Dendritic cell treated with granulocyte-macrophage colony-stimulating factor and Interleukin-4, amounts not matched to agents 40 ng/mL and 50 ng/mL, for 4 days (primary cell): ENCODE results near the gene HMCN1.
"Not testable (repeated sequence)": the region's sequence is repeated elsewhere in the genome, so short reads cannot be mapped to it uniquely, and the experiment has no call there.

Experiments used
- H3K27ac Mint-ChIP-seq: one replicate; pipeline ENCODE4 v1.8.0; 2022; ENCODE audit warnings: mild to moderate bottlenecking, mixed read lengths
- H3K27me3 Mint-ChIP-seq: one replicate; pipeline ENCODE4 v1.8.0; 2022; ENCODE audit warnings: mild to moderate bottlenecking, mixed read lengths
- H3K36me3 Mint-ChIP-seq: one replicate; pipeline ENCODE4 v1.8.0; 2022; ENCODE audit warnings: low read depth, mixed read lengths
- H3K4me1 Mint-ChIP-seq: one replicate; pipeline ENCODE4 v1.8.0; 2022; ENCODE audit warnings: low read depth, mixed read lengths
- H3K4me3 Mint-ChIP-seq: one replicate; pipeline ENCODE4 v1.8.0; 2022; ENCODE audit warnings: mild to moderate bottlenecking, moderate library complexity, mixed read lengths
- H3K9me3 Mint-ChIP-seq: one replicate; pipeline ENCODE4 v1.8.0; 2022; ENCODE audit warnings: mixed read lengths
- intact Hi-C: fragments of 100-400 bp; cut with micrococcal nuclease; formaldehyde crosslinking; loops from one replicate; pipeline ENCODE4 v1.15.0; 2022

Gene HMCN1

DNA sequence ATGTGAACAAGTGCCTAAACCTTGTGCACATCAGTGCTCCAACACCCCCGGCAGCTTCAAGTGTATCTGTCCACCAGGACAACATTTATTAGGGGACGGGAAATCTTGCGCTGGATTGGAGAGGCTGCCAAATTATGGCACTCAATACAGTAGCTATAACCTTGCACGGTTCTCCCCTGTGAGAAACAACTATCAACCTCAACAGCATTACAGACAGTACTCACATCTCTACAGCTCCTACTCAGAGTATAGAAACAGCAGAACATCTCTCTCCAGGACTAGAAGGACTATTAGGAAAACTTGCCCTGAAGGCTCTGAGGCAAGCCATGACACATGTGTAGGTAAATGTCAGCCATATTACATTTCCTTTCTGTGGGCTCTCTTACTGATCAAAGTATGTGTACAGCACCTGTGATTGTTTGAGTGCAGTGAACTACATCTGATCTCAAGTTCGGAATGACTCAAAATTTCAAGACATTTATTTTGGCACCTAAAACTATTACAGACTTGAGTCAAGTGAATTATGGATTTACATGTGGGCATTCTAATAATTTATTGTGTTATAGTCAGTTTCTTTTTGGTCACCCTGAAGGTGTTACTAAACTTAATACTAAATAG lies 444.3 kb downstream of the HMCN1 start:
- no peaks in the 10 kb centered on the region for H3K9me3 Mint-ChIP-seq
- no peak overlapping the region for H3K4me3 Mint-ChIP-seq
- intact Hi-C loops = no loop called here
- no peak overlapping the region for H3K27ac Mint-ChIP-seq
- H3K36me3 Mint-ChIP-seq = no peaks in the 10 kb centered on the region
- H3K27me3 Mint-ChIP-seq = no peaks in the 10 kb centered on the region
- no peaks in the 10 kb centered on the region for H3K4me1 Mint-ChIP-seq

DNA sequence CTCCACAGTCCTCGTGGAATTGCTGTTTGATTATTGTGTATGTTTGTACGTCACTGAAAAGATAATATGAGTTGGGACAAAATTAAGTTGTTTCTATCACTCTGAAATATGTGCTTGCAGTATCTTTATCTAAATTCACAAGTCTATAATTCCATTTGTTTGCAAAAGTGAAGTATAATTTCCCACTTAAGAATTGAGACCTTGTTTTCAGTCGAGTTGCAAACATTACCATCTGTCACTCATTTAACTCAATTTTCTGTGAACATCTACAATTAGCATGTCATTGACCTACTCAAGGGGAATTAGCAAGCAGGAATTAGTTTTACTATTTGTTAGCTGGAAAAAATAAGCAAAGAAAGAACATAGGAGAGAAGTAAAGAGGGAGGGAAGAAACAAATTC lies 445.0 kb downstream of the HMCN1 start:
- H3K4me1 Mint-ChIP-seq = no peaks in the 10 kb centered on the region
- no peaks in the 10 kb centered on the region for H3K9me3 Mint-ChIP-seq
- no peaks in the 10 kb centered on the region for H3K27me3 Mint-ChIP-seq
- no peaks in the 10 kb centered on the region for H3K36me3 Mint-ChIP-seq
- no peak overlapping the region for H3K27ac Mint-ChIP-seq
- intact Hi-C loops = no loop called here
- no peak overlapping the region for H3K4me3 Mint-ChIP-seq

DNA sequence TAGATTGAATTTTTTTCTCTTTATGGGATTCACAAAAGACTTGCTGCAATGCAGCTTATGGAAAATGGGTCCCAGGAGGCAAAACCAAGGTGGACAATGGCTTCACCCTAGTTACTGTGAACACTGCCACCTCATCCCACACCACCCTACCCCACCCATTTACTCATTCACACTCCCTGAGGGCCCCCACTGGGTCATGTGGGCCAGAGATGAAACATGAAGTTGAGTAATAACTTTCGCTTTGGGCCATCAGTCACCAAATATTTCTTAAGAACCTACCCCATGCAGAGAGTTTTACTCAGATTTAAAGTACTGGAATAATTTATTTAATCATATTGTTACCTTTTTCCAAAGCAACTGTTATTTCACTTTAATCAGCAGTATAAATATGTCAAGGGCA lies 449.0 kb downstream of the HMCN1 start:
- H3K9me3 Mint-ChIP-seq = no peaks in the 10 kb centered on the region
- no peak overlapping the region for H3K4me3 Mint-ChIP-seq
- no peaks in the 10 kb centered on the region for H3K36me3 Mint-ChIP-seq
- H3K4me1 Mint-ChIP-seq = no peaks in the 10 kb centered on the region
- H3K27me3 Mint-ChIP-seq = no peaks in the 10 kb centered on the region
- intact Hi-C loops = no loop called here
- no peak overlapping the region for H3K27ac Mint-ChIP-seq

DNA sequence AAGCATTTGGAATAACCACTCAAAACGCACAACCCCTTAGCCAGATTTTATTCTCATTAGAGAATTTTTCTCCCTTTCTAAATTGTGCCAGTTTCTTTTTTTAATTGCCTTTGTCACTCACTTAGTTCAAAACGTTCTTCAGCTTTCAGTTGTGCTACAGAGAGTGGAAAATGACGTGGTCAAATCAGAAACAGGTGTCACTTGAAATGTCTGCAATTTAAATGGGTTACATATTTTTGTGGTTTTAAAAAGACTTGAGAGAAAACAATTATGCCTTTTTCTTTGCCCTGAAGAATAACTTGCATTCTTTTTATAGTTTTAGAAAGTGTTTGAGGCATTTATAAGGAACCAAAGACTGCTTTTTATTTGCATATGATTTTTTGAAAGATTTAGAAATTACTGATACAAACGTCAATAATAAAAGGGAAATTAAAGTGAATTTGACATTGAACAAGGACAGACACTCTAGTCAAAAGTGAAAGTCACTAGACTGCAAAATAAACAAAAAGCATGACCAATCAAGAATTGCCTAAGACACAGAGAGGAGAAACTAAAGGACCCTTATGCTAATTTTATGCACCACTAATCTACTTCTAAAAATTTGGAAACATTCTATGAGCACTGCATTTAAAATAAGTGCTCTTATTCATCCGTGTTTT lies 449.9 kb downstream of the HMCN1 start:
- Mint-ChIP-seq H3K4me3 (no peak overlapping the region), H3K4me1 (no peaks in the 10 kb centered on the region), H3K9me3 (no peaks in the 10 kb centered on the region), H3K27ac (no peak overlapping the region), H3K27me3 (no peaks in the 10 kb centered on the region), H3K36me3 (no peaks in the 10 kb centered on the region)
- intact Hi-C loops = no loop called here

DNA sequence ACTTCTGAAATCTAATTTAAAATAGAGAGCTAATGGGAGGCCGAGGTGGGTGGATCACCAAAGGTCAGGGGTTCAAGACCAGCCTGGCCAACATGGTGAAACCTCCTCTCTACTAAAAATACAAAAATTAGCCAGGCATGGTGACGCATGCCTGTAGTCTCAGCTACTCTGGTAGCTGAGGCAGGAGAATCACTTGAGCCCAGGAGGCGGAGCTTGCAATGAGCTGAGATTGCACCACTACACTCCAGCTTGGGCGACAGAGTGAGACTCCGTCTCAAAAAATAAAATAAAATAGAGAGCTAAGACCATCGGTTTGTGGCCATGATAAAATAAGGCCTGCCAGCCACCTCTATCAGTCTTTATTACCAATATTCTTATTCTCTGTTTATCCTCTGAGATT lies 452.1 kb downstream of the HMCN1 start:
- H3K4me3 Mint-ChIP-seq, H3K9me3 Mint-ChIP-seq, H3K4me1 Mint-ChIP-seq, H3K36me3 Mint-ChIP-seq, H3K27me3 Mint-ChIP-seq, intact Hi-C loops, H3K27ac Mint-ChIP-seq: not testable (repeated sequence)

DNA sequence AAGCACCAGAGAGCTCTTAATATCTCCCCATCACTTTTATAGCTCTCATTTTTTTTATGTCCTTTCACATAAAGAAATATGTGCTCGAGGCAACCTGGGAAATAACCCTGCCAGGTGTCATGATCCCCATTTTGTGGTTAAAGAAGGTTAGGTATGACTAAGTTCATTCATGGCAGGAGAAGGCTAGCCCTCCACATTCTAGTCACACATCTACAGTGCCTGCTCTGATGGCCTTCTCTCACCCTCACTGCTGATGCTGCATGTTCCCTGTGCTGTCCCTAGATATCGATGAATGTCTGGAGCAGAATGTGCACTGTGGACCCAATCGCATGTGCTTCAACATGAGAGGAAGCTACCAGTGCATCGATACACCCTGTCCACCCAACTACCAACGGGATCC lies 453.4 kb downstream of the HMCN1 start:
- Mint-ChIP-seq H3K4me3 (no peak overlapping the region), H3K27ac (no peak overlapping the region), H3K9me3 (no peaks in the 10 kb centered on the region), H3K36me3 (no peaks in the 10 kb centered on the region), H3K4me1 (no peaks in the 10 kb centered on the region), H3K27me3 (no peaks in the 10 kb centered on the region)
- intact Hi-C loops = no loop called here

DNA sequence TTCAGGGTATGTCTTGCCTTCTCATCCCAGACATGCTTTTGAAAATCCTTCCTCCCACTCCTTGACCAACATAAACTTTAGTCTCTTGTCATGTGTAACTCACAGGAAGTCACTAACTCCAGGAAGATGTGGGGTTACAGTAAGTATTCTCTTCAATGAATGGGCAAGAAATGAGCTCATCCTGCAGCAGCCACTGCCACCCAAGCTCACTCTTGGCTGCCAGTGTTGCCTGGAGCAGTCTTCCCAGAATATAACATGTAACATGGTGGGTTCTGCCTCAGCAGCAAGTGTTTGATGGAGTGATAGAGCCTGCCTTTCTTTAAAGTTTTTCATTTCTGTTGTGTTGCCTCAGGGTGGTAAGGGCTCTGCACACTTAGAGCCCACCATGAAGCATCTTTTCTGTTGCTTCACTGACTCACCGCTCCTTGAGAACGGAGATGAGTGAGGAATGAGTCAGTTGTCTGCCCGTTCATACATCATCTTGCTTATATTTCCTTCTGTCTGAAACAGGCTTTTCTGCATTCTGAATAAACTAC lies 453.9 kb downstream of the HMCN1 start:
- intact Hi-C loops = no loop called here
- H3K4me3 Mint-ChIP-seq = no peak overlapping the region
- H3K9me3 Mint-ChIP-seq = no peaks in the 10 kb centered on the region
- no peak overlapping the region for H3K27ac Mint-ChIP-seq
- H3K27me3 Mint-ChIP-seq = no peaks in the 10 kb centered on the region
- H3K36me3 Mint-ChIP-seq = no peaks in the 10 kb centered on the region
- no peaks in the 10 kb centered on the region for H3K4me1 Mint-ChIP-seq

DNA sequence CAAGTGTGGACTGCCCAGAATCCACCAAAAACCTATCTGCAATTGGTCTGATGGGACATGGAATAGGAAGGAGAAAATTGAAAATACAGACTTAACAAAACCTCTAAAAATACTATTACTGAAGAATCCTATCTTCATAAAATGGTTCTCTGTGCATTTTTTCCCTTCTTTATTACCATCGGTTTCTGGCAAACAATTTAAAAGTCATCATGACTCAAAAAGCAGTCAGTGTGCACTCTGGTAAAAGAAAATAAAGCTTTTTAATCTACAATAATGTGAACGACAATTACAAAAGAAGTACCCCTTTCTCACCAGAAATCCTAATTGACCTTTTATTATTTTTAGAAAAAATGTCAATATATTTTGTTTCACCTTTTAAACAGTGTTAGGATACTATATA lies 454.5 kb downstream of the HMCN1 start:
- Mint-ChIP-seq H3K36me3 (no peaks in the 10 kb centered on the region), H3K9me3 (no peaks in the 10 kb centered on the region), H3K4me3 (no peak overlapping the region), H3K27ac (no peak overlapping the region), H3K4me1 (no peaks in the 10 kb centered on the region), H3K27me3 (no peaks in the 10 kb centered on the region)
- intact Hi-C loops = no loop called here

DNA sequence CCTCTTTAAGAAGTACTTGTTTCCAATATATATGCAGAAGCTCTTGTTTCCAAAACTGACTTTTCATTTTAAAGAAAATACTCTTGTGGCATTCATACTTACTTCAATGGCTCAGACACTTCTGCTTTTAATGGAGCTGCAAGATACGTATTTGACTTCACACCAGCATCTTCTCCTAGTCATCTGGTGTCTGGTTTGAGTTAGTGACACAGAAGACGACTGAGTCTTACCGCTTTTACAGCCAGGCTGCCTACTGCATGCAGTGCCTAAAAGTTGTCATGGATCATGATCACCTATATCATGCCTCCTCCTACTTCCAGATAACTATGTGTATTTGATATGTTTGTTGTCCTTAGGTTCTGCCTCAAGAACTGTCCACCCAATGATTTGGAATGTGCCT lies 455.0 kb downstream of the HMCN1 start:
- Mint-ChIP-seq H3K36me3 (no peaks in the 10 kb centered on the region), H3K4me3 (no peak overlapping the region), H3K27me3 (no peaks in the 10 kb centered on the region), H3K9me3 (no peaks in the 10 kb centered on the region), H3K4me1 (no peaks in the 10 kb centered on the region), H3K27ac (no peak overlapping the region)
- intact Hi-C loops = no loop called here

DNA sequence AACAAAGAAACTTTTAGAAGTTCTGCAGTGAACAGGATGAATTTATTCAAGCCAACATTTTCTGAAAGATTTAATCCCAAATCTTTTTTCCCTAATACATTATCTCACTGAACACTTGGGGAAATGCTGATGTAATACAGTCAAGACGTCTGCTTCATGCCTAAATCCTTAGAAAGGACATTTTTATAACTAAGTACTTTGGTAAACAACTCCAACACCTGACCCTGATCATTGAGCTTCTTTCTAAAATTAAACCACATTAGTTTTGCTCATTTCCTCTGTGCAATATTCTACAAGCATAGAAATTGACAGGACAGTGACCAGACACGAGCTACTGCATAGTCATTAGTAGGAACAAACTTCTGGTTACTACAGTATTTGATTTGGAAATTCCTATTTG lies 457.3 kb downstream of the HMCN1 start:
- intact Hi-C loops = no loop called here
- H3K27ac Mint-ChIP-seq = no peak overlapping the region

DNA sequence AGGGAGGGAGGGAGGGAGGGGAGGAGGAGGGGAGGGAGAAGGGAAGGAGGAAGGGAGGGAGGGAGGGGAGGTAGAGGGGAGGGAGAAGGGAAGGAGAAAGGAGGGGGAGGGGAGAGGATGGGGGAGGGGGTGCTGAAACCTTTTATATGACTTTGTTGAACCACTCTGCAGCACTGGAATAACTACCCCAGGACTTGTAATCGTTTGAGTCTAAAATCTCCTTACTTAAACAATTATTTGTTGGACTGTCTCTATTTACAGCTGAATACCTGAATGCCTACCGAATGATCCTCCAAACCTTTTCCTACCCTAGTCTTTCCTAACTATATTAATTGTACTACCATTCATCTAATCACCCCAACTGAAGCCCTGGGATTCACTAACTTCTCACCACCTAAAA lies 459.0 kb downstream of the HMCN1 start:
- Mint-ChIP-seq H3K4me3 (no peak overlapping the region), H3K36me3 (no peaks in the 10 kb centered on the region), H3K4me1 (no peaks in the 10 kb centered on the region), H3K27ac (no peak overlapping the region), H3K27me3 (no peaks in the 10 kb centered on the region), H3K9me3 (no peaks in the 10 kb centered on the region)
- intact Hi-C loops = no loop called here

More for the DNA sequence above, 457.3 kb downstream of the HMCN1 start:
- Mint-ChIP-seq H3K4me3 (no peak overlapping the region), H3K36me3 (no peaks in the 10 kb centered on the region), H3K9me3 (no peaks in the 10 kb centered on the region), H3K4me1 (no peaks in the 10 kb centered on the region), H3K27me3 (no peaks in the 10 kb centered on the region)

DNA sequence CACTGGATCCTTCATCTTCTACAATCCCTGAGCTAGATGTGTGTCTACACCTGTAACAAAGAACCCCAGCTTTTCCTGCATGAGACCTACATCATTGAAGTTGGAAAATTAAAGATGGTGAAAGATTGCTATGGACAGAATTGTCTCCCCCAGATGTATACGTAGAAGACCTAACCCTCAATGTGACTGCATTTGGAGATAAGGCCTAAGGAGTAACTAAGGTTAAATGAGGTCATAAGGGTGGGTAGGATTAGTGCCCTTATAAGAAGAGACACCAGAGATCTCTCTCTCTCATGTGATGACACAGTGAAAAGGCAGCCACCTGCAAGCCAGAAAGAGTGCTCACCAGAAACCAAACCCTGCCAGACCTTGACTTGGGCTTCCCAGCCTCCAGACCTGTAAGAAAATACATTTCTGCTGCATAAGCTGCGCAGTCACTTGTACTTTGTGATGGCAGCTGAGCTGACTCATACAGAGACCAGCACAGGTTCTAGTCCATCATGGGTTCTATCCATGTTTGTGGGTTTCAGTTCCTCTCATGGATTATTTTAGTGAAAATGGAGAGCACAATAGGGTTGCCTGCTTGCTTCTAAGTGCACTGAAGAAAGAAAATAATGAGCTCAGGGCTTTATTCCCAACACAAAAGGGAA lies 460.0 kb downstream of the HMCN1 start:
- intact Hi-C loops = no loop called here
- no peaks in the 10 kb centered on the region for H3K27me3 Mint-ChIP-seq
- no peak overlapping the region for H3K4me3 Mint-ChIP-seq
- H3K36me3 Mint-ChIP-seq = no peaks in the 10 kb centered on the region
- H3K9me3 Mint-ChIP-seq = no peaks in the 10 kb centered on the region
- H3K27ac Mint-ChIP-seq = no peak overlapping the region
- H3K4me1 Mint-ChIP-seq = no peaks in the 10 kb centered on the region

DNA sequence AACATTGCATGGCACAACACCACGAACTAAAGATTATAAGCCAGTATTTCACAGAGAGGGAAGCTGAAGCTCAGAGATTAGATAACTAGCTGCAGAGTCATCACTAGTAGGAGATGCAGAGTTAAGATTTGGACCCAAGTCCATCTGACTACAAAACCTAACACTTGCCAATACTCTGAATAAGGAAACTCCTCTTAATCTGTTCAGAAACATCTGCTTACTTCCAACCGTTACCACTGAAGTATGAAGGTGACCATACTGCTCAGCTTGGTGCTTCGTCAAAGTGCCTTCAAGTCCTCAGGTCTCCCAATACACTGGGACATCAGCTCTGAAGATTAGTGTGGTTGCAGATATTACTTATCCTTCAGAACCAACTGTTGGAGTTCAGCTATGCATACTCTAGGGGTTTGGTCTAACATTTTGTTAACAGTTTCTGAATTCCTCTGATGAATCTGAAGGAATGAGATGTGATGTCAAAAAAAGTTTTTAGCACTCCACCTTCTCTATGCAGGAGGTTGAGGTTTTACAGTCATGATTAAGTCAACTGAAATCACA lies 461.3 kb downstream of the HMCN1 start:
- intact Hi-C loops = no loop called here
- Mint-ChIP-seq H3K27me3 (no peaks in the 10 kb centered on the region), H3K4me1 (no peaks in the 10 kb centered on the region), H3K9me3 (no peaks in the 10 kb centered on the region), H3K36me3 (no peaks in the 10 kb centered on the region), H3K27ac (no peak overlapping the region), H3K4me3 (no peak overlapping the region)

DNA sequence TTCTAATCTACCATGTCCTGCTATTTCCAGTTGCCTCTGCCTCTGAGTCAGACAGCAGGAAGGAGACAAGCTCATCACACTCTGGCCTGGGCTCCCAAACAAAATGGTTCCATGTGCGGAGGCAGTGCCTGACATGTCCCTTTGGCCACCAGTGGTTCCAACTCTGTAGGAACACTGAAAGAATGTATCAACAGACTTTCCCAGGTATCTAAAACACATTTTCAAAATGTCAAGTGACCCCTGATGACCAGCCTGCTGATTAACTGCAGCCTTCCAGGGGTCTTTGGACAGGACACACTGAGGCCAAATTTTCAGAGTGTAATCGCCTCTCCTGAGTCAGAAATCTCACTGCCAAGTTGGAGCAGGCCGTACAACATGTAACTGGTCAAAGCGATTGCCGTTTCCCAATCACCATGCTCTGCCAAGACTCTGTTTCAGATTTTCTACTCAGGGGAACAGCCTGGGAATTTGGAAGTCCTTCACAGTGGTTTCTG lies 468.1 kb downstream of the HMCN1 start:
- intact Hi-C loops = no loop called here
- H3K4me3 Mint-ChIP-seq = no peak overlapping the region

More for the DNA sequence above, 468.1 kb downstream of the HMCN1 start:
- H3K9me3 Mint-ChIP-seq = no peaks in the 10 kb centered on the region
- H3K36me3 Mint-ChIP-seq = no peaks in the 10 kb centered on the region
- H3K27me3 Mint-ChIP-seq = no peaks in the 10 kb centered on the region
- H3K27ac Mint-ChIP-seq = no peak overlapping the region
- H3K4me1 Mint-ChIP-seq = no peaks in the 10 kb centered on the region
